Daoy (cell line): Measurements from ENCODE around the gene MST1R. TPM values are rescaled to one million over a fixed set of nuclear protein-coding genes. Genes with fewer than 3 reads are reported as not detected.

Source experiments
- DNase-seq: peaks from one replicate; pipeline ENCODE4 v3.0.0-alpha.2; 2015; ENCODE audit warnings: low read depth
- total RNA-seq: library from RNA; depleted of rRNA; stranded (reverse); fragments of >200 nt; shearing (Covaris generic); gene quantifications from 2 replicates; pipeline ENCODE4 v1.2.3, GENCODE V29; 2014; rRNA removed

Gene MST1R
- total RNA-seq, 1 experiment from 2014 or later, result not detected

GRCh38 chr3:49840388-49840787 is 63.3 kb downstream of the MST1R start:
- DNase-seq, result no peak

- DNase-seq, result peak; percentile 62
Observed at GRCh38 chr3:49839193-49839809, 64.4 kb downstream of the MST1R start.

Other genes with a start within 250 kb of the MST1R start
- gene APEH, start 229.5 kb downstream of the MST1R start, total RNA-seq, result 59.1 and 64.5 TPM in 2 replicates
- 0.63 and 3.2 TPM in 2 replicates for gene MST1, start 214.4 kb downstream of the MST1R start, total RNA-seq
- 16.6 and 17.1 TPM in 2 replicates for gene RNF123, start 214.3 kb downstream of the MST1R start, total RNA-seq
- 0.63 and 1.6 TPM in 2 replicates for gene AMIGO3, start 184.2 kb downstream of the MST1R start, total RNA-seq
- gene GMPPB, start 179.9 kb downstream of the MST1R start, total RNA-seq, result 30.8 and 42.0 TPM in 2 replicates
- gene IP6K1, start 117.3 kb downstream of the MST1R start, total RNA-seq, result 12.6 and 17.7 TPM in 2 replicates
- gene CDHR4, start 104.0 kb downstream of the MST1R start, total RNA-seq, result not detected in 2 replicates
- gene INKA1, start 100.6 kb downstream of the MST1R start, total RNA-seq, result not detected in 2 replicates
- gene UBA7, start 89.9 kb downstream of the MST1R start, total RNA-seq, result 5.1 and 6.8 TPM in 2 replicates
- gene TRAIP, start 47.3 kb downstream of the MST1R start, total RNA-seq, result 6.6 and 10.4 TPM in 2 replicates
- 0.34 TPM in 1 of 2 replicates, not detected in the other for gene CAMKV, start 34.0 kb downstream of the MST1R start, total RNA-seq
- 7.9 and 14.1 TPM in 2 replicates for gene MON1A, start 25.9 kb upstream of the MST1R start, total RNA-seq
- gene RBM6, start 36.3 kb upstream of the MST1R start, total RNA-seq, result 41.7 and 68.2 TPM in 2 replicates
- 41.2 and 62.9 TPM in 2 replicates for gene RBM5, start 185.0 kb upstream of the MST1R start, total RNA-seq